Measurements from ENCODE around the gene CCL23.

GRCh38 chr17:35981246-35981645, 36.5 kb downstream of the CCL23 start, which contains the start of gene CCL16:
- TF ChIP-seq CTCF (IDR thresholded peaks at IDR 0.05) (no peak), POLR2AphosphoS5 (IDR thresholded peaks at IDR 0.05) (no peak)
